ENCODE results near the gene C2orf42. TPM values are rescaled to one million over a fixed set of nuclear protein-coding genes. Genes with fewer than 3 reads are reported as not detected.

C2orf42 gene
- total and polyA plus RNA-seq, 10 of the 15 experiments (the other 5 are each of a cell fraction or from before 2014, with no cell fraction given): 5.5 to 19.8 (median 11.5) TPM

- H3K36me3 ChIP-seq (ENCODE audit: control insufficient read depth in 2 of 2, insufficient read depth in 2 of 2, low read length in 1 of 2): no peaks in the 10 kb centered on the region
- H3K9me3 ChIP-seq (replicated peaks; ENCODE audit: control insufficient read depth, insufficient read depth, low read length): no peaks in the 10 kb centered on the region
- no peaks in the 10 kb centered on the region for H4K20me1 ChIP-seq (ENCODE audit: control insufficient read depth, insufficient read depth)
- ChIA-PET POLR2A (interaction anchor here (0.5 to 13.9 kb wide), 14 partner anchors 9 to 358 kb away, joined by 3 to 280 read pairs (median 8); partner anchors contain the start of gene PCBP1), CTCF (interaction anchor here (0.5 to 3.5 kb wide), 18 partner anchors 8 to 392 kb away, joined by 3 to 22 read pairs (median 4); no protein-coding TSS in a partner anchor), SMC1A (ENCODE audit: uncharacterized antibody, unreplicated experiment) (interaction anchor here (0.8 to 14.6 kb wide), 16 partner anchors 7 to 228 kb away, joined by 3 to 311 read pairs (median 7); partner anchors contain the start of gene SNRPG), RAD21 (ENCODE audit: unreplicated experiment) (interaction anchor here (0.9 to 14.2 kb wide), 13 partner anchors 9 to 391 kb away, joined by 3 to 234 read pairs (median 12); no protein-coding TSS in a partner anchor)
- FAIRE-seq: peak; percentile 74
- no peak for DNase-seq (ENCODE audit: low read depth, low spot score)
- H3K4me2 ChIP-seq (ENCODE audit: control insufficient read depth, insufficient read depth): peak overlapping the region; percentile 55
- H3K4me3 ChIP-seq: peak overlapping the region; percentile 30; the same call in 1 of the 2 replicates
- no TSS peak for BruUV-seq (replicated peaks)
- in situ Hi-C loops (cut with MboI) (loop anchor here (25.0 kb wide), 1 partner anchor 1729 kb away; no protein-coding TSS in a partner anchor), intact Hi-C loops (cut with micrococcal nuclease; ENCODE audit: unreplicated experiment) (no loop called here)
- peaks cover 51% of the 10 kb centered on the region for H3K4me1 ChIP-seq (ENCODE audit: control insufficient read depth, insufficient read depth, low read length)
- no peaks in the 10 kb centered on the region for H3K79me2 ChIP-seq (ENCODE audit: control insufficient read depth, insufficient read depth, low read length)
- WGBS (ENCODE audit: insufficient coverage, insufficient replicate concordance, low lambda C conversion rate, missing lambda C conversion rate): 2% methylated on average over 8 of the region's 8 CpGs
- ATAC-seq: peak; percentile 78
- no peaks in the 10 kb centered on the region for H3K27me3 ChIP-seq (replicated peaks in 1 of 2; ENCODE audit: control insufficient read depth in 2 of 2, insufficient read depth in 2 of 2, low read length in 1 of 2)
- peak overlapping the region; percentile 88 for H3K27ac ChIP-seq (ENCODE audit: control insufficient read depth, insufficient read depth)
- peak overlapping the region; percentile 78 for H2AFZ ChIP-seq (ENCODE audit: control insufficient read depth, low read depth, low read length)
- peak overlapping the region; percentile 48 for H3K9ac ChIP-seq (ENCODE audit: control insufficient read depth, insufficient read depth, low read length)
- TF ChIP-seq, protein P1, sequence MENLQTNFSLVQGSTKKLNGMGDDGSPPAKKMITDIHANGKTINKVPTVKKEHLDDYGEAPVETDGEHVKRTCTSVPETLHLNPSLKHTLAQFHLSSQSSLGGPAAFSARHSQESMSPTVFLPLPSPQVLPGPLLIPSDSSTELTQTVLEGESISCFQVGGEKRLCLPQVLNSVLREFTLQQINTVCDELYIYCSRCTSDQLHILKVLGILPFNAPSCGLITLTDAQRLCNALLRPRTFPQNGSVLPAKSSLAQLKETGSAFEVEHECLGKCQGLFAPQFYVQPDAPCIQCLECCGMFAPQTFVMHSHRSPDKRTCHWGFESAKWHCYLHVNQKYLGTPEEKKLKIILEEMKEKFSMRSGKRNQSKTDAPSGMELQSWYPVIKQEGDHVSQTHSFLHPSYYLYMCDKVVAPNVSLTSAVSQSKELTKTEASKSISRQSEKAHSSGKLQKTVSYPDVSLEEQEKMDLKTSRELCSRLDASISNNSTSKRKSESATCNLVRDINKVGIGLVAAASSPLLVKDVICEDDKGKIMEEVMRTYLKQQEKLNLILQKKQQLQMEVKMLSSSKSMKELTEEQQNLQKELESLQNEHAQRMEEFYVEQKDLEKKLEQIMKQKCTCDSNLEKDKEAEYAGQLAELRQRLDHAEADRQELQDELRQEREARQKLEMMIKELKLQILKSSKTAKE (IDR thresholded peaks at IDR 0.05; ENCODE audit: low read depth, poor library complexity, severe bottlenecking): peak; percentile 37
- TF ChIP-seq RUNX3 (IDR thresholded peaks at IDR 0.05; ENCODE audit: low read length) (peak; percentile 16; the same call in 1 of the 2 replicates), RELA (IDR thresholded peaks at IDR 0.05; ENCODE audit: borderline replicate concordance, partially characterized antibody) (peak; percentile 38), STAT3 (IDR thresholded peaks at IDR 0.05; ENCODE audit: low read depth, low read length) (no peak), DPF2 (IDR thresholded peaks at IDR 0.05) (peak; percentile 71; the same call in 1 of the 2 replicates), SPI1 (IDR thresholded peaks at IDR 0.05; ENCODE audit: borderline replicate concordance, insufficient read depth, low read depth, low read length) (peak; percentile 53; the same call in 1 of the 2 replicates), CREB1 (IDR thresholded peaks at IDR 0.05; ENCODE audit: low read depth) (no peak), HDGF (IDR thresholded peaks at IDR 0.05) (peak; percentile 57; the same call in 1 of the 2 replicates), NBN (IDR thresholded peaks at IDR 0.05) (0 out of 2 replicates have a peak, but pooled peaks have one; percentile 35), EP300 (IDR thresholded peaks at IDR 0.05; ENCODE audit: borderline replicate concordance in 1 of 2, control insufficient read depth in 1 of 2, low read depth in 2 of 2, low read length in 2 of 2) (0 out of 4 replicates have a peak, but pooled peaks of 1 of the 2 experiments have one; percentile 34), SUPT20H (IDR thresholded peaks at IDR 0.05; ENCODE audit: borderline replicate concordance, control insufficient read depth, low read depth, low read length) (no peak), IKZF2 (IDR thresholded peaks at IDR 0.05) (peak; percentile 90 to 93)
- TF ChIP-seq, protein P2, sequence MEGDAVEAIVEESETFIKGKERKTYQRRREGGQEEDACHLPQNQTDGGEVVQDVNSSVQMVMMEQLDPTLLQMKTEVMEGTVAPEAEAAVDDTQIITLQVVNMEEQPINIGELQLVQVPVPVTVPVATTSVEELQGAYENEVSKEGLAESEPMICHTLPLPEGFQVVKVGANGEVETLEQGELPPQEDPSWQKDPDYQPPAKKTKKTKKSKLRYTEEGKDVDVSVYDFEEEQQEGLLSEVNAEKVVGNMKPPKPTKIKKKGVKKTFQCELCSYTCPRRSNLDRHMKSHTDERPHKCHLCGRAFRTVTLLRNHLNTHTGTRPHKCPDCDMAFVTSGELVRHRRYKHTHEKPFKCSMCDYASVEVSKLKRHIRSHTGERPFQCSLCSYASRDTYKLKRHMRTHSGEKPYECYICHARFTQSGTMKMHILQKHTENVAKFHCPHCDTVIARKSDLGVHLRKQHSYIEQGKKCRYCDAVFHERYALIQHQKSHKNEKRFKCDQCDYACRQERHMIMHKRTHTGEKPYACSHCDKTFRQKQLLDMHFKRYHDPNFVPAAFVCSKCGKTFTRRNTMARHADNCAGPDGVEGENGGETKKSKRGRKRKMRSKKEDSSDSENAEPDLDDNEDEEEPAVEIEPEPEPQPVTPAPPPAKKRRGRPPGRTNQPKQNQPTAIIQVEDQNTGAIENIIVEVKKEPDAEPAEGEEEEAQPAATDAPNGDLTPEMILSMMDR (IDR thresholded peaks at IDR 0.05 in 2 of 3, conservative IDR thresholded peaks at IDR 0.05 in 1 of 3; ENCODE audit: control insufficient read depth in 2 of 3, extremely low read depth in 1 of 3, insufficient read depth in 1 of 3, low read depth in 3 of 3, low read length in 3 of 3): peak in 1 of 3 experiments; percentile 27; a peak in 2 of 6 replicates
These were observed 75.0 kb downstream of the C2orf42 start for GRCh38 chr2:70115646-70116442.
